T47D (cell line): ENCODE measurements around the gene TEAD2.

ENCODE experiments used
- DNase-seq, 2 experiments: peaks; one replicate each; pipeline versions ENCODE4 v3.0.0 to v3.0.0-alpha.2; 2011 to 2012; ENCODE audit warnings: low read depth in 1 of 2, low spot score in 1 of 2
- JUND ChIP-seq: IDR thresholded peaks from 2 replicates; pipeline ENCODE4 v1.6.1; 2012; ENCODE audit warnings: low read depth
- in situ Hi-C: cut with HindIII; loops from 2 replicates; pipeline ENCODE4 v1.10.0; 2016; ENCODE audit warnings: low sequenced_read_pairs, low pct_unique_long_range_greater_than_20kb

TEAD2 gene

GRCh38 chr19:49371184-49371583 is 9.0 kb upstream of the TEAD2 start:
- in situ Hi-C loops: no loop called here
- no peak for TF ChIP-seq JUND
- no peak for DNase-seq

GRCh38 chr19:49368711-49369358 is 6.6 kb upstream of the TEAD2 start:
- TF ChIP-seq JUND: no peak
- no peak for DNase-seq
- in situ Hi-C loops: no loop called here

- no peak for TF ChIP-seq JUND
- in situ Hi-C loops: no loop called here
- DNase-seq: no peak
Measured at GRCh38 chr19:49366110-49366509, 3.9 kb upstream of the TEAD2 start.

- in situ Hi-C loops: no loop called here
- no peak for DNase-seq
- no peak for TF ChIP-seq JUND
Measured at GRCh38 chr19:49364083-49364737, 2.0 kb upstream of the TEAD2 start.

GRCh38 chr19:49363268-49364082 is 1.3 kb upstream of the TEAD2 start, which contains the start of gene DKKL1:
Gene DKKL1 (plus strand): TSS chr19:49363877. CDS start chr19:49363999, 122 bp downstream.
- peak; percentile 89 to 99 for DNase-seq
- in situ Hi-C loops: no loop called here
- TF ChIP-seq JUND: no peak

GRCh38 chr19:49362929-49363267 is 682 bp upstream of the TEAD2 start:
- in situ Hi-C loops: no loop called here
- peak in 1 of 2 experiments; percentile 8 for DNase-seq
- no peak for TF ChIP-seq JUND

GRCh38 chr19:49361438-49362047 is 673 bp downstream of the TEAD2 start:
- peak; percentile 62 to 84 for DNase-seq
- in situ Hi-C loops: no loop called here
- no peak for TF ChIP-seq JUND

- no peak for DNase-seq
- no peak for TF ChIP-seq JUND
- in situ Hi-C loops: no loop called here
Measured at GRCh38 chr19:49359851-49360820, 2.1 kb downstream of the TEAD2 start.

GRCh38 chr19:49357186-49357585 is 5.0 kb downstream of the TEAD2 start:
- no peak for DNase-seq
- in situ Hi-C loops: no loop called here
- TF ChIP-seq JUND: no peak

- in situ Hi-C loops: no loop called here
- no peak for TF ChIP-seq JUND
- DNase-seq: no peak
Measured at GRCh38 chr19:49356382-49356781, 5.8 kb downstream of the TEAD2 start.

- in situ Hi-C loops: no loop called here
- no peak for TF ChIP-seq JUND
- no peak for DNase-seq
Measured at GRCh38 chr19:49355909-49356353, 6.3 kb downstream of the TEAD2 start.

GRCh38 chr19:49349567-49349966 is 12.6 kb downstream of the TEAD2 start:
- in situ Hi-C loops: no loop called here
- DNase-seq: no peak
- no peak for TF ChIP-seq JUND
